Gastroesophageal sphincter (tissue), 3 donors: Measurements from ENCODE around the gene TRIM38.

Source experiments
- POLR2AphosphoS5 ChIP-seq: sonication (generic); formaldehyde crosslinking; IDR thresholded peaks from one replicate; pipeline ENCODE4 v1.6.1; 2017; ENCODE audit warnings: antibody characterized with exemption
- TF ChIP-seq, protein P1 (sequence below), 4 experiments: fragments of 200-600 bp in 2 of 4; fragments of 450-650 bp in 2 of 4; sonication (generic) in 1 of 4; IDR thresholded peaks; one replicate each; pipeline ENCODE4 v1.5.1; 2017 to 2019; ENCODE audit warnings: antibody characterized with exemption in 4 of 4, mild to moderate bottlenecking in 2 of 4, moderate library complexity in 2 of 4

DNA sequence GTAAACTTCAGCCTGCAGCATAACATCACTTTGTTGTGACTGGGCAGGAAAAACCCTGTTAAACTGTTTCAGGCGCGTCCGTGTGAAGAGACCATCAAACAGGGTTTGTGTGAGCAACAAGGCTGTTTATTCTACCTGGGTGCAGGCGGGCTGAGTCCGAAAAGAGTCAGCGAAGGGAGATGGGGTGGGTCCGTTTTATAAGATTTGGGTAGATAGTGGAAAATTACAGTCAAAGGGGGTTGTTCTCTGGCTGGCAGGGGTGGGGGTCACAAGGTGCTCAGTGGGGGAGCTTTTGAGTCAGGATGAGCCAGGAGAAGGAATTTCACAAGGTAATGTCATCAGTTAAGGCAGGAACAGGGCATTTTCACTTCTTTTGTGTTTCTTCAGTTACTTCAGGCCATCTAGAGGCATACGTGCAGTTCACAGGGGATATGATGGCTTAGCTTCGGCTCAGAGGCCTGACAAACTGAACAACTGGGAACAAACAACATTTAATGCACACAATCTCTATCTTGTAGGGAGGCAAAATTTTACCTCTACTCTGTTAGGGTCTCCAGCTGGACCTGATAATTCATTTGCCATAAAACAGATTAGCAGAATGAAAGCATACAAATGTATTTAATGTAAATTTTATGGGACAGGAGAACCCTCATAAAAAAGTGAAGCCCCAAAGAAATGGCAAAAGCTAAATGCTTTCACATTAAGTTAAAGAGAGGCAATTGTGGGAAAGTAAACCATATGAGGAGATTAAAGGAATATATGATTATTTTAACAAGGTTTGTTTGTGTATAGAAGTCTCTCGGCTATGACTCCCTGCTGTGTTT lies 66.4 kb downstream of the TRIM38 start:
- no peak for TF ChIP-seq POLR2AphosphoS5
- TF ChIP-seq, protein P1, sequence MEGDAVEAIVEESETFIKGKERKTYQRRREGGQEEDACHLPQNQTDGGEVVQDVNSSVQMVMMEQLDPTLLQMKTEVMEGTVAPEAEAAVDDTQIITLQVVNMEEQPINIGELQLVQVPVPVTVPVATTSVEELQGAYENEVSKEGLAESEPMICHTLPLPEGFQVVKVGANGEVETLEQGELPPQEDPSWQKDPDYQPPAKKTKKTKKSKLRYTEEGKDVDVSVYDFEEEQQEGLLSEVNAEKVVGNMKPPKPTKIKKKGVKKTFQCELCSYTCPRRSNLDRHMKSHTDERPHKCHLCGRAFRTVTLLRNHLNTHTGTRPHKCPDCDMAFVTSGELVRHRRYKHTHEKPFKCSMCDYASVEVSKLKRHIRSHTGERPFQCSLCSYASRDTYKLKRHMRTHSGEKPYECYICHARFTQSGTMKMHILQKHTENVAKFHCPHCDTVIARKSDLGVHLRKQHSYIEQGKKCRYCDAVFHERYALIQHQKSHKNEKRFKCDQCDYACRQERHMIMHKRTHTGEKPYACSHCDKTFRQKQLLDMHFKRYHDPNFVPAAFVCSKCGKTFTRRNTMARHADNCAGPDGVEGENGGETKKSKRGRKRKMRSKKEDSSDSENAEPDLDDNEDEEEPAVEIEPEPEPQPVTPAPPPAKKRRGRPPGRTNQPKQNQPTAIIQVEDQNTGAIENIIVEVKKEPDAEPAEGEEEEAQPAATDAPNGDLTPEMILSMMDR (IDR thresholded peaks at IDR 0.05): no peak
